Measurements from ENCODE around the gene PDZK1IP1.

PDZK1IP1 gene

DNA sequence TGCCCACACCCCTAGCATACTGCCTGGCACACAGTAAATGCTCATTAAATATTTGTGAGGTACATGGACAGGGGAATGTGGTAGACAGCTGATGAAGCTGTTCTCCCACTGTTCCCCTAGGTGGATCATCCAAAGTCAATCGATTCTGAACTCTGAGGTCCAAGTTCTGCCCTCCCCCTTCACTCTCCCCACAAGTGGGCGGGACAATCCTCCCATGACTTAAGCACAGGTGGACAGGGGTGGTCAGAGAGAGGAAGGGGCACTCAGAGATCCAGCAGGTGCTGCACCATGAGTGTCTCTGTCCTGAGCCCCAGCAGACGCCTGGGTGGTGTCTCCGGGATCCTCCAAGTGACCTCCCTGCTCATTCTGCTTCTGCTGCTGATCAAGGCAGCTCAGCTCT, 52.6 kb downstream of the PDZK1IP1 start, which contains the start of gene CYP4A22:
TSS of gene CYP4A22 (plus strand) at position 244 of the 400 bp plus-strand sequence. CDS start at position 289, 45 bp downstream.
- DNase-seq (ENCODE audit: low read depth): no peak
